ENCODE measurements around the gene ACO1. TPM values are rescaled to one million over a fixed set of nuclear protein-coding genes. Genes with fewer than 3 reads are reported as not detected.

ACO1 gene
- polyA plus RNA-seq, 10 donors, result 21.2 to 28.9 (median 26.0) TPM

DNA sequence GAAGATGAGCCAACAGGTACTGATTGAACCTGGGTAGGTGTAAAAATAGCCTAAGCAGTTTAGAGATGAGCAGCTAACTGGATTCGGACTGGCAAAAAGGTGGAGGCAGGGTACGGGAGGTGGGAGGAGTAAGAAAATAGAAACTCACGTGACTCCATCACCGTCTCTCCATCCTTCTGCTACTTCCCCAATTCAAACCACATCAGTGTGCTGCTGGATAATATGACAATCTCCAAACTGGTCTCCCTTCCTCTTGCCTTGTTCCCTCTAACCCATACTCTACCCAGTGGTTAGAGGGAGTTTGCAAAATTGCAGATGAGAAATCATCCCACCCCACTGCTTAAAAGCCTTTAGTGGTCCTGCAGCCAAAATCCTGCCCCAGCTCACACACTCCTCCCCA is 98.9 kb downstream of the ACO1 start:
- DNase-seq, result no peak

DNA sequence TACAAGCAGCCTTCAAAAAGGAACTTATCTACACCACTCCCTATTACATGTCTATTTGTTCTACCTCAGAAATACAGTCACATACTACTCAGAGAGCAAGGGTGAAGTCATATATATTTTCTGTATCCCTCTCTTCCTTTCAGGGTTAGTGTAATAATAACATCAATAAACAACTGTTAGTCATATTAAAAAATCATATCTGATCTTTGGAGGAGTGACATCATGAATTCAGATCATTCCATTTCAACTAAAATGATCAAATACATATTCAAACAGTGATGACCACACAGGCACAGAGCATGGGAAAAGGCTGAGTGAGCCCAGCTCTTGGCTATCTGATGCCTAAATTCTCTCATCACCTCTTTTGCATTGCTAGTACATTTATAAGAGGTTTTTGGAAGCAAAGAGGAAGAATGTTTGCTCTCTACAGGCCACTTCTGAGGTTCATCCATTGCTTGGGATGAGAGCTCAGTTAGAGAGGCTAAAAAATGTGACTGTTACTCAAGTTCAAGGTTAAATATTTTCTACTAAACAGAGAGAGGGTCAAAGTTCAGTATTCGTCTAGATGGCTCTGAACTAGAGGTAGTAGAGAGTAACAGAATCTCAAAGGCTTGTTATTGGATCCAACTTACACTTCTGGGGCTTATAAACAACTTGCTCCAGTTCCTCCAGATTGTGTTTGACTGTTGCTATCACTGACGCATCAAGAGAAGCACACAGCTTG is 102.6 kb downstream of the ACO1 start:
- DNase-seq, result no peak

DNA sequence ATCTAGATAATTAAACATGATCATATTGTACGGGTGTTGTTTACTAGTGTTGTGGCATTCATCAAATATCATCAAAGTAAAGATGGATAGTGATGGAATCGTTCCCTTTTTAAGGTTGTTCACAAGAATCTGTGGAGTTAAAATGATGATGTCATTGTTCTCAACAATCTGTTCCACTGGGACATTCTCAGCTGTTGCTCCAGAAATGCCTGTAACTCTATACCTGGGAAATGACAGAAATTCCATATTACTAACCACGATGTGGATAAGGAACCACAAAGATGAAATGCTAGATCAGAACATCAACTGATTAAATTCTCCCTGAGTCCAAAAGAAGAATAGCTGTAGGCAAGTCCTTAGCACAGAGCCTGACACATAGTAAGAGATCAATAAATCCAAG is 103.5 kb downstream of the ACO1 start:
- peak in 1 of 3 donors; percentile 15 for DNase-seq

DNA sequence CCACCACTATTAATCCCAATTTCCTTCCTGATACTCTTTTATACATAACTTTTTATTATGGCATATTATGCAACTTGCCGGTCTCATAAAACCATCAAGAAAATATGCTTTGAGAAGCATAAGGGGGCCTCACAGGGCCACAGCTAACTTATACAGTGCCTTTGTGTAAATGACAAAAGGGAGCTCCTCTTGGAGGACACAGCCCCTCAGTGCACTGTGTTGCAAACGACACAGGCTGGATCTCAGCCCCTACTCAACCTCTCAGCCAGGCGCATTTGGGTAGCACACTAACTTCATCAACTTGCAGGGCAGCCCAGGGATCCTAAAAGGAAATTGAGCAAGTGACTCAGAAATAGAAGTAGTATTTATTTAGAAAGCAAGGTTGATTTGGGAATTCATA is 106.2 kb downstream of the ACO1 start:
- DNase-seq, result no peak

DNA sequence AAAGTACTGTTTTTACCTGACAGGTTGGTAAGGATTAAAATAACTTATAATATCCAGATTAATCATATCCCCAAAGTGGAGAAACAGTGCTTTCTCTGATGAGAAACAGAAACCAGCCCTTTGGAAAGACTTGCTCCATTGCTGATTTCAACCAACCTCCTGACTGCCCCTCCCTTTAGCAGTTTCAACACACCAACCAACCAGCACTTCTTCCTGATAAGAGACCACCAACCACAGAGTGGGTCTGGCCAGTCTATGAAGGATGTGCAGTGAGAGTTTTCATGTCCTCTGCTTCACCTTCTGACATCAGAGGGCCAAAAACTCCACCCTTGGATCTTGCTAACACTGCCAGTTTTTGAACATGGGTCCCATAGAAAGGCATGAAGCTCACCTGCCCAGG is 113.5 kb downstream of the ACO1 start:
- DNase-seq, result no peak

DNA sequence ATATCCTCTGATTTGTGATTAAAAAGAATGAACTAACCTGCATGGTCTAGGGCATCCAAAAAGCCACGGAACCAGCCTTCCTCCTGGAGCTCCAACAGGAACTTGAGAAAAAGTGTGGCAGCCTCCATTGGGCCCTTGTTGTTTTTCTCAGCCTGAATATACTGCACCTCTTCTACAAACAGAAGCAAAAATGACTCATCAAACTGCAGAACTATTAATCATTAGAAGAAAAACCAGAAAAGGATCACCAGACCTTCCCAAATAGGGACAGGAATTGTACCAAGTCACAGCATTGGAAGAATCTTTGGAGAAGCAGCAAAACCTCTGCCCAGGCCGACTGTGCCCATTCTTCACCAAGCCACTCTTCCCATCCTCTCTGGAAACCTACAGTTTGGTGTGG is 116.3 kb downstream of the ACO1 start:
- no peak for DNase-seq

DNA sequence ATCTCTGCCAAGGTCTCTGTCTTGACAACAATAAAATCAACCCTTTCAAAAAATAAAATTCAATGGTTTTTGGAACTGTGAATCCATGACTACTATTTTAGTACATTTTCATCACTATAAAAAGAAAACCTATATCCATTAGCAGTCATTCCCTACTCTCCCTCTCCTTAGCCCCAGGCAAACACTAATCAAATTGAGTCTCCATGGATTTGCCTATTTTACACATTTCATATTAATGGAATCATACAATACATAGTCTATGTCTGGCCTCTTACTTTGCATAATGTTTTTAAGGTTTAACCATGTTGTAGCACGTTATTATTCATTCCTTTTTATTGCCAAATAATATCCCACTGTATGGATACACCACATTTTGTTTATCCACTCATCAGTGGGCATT is 117.4 kb downstream of the ACO1 start:
- DNase-seq, result no peak

DNA sequence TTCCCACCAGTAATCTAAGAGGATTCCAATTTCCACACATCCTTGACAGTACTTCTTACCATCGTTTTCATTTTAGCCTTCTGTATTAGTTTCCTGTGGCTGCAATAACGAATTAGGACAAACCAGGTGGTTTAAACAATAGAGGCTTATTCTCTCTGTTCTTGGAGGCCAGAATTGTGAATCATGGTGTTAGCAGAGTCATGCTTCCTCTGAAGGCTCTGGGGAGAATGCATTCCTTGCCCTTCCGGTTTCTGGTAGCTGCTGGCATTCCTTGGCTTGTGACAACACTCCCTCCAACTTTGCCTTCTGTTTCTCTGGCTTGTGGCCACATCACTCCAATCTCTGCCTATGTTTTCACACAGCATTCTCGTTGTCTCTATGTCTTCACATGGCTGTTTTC is 118.0 kb downstream of the ACO1 start:
- DNase-seq, result peak in 1 of 3 donors; percentile 6

DNA sequence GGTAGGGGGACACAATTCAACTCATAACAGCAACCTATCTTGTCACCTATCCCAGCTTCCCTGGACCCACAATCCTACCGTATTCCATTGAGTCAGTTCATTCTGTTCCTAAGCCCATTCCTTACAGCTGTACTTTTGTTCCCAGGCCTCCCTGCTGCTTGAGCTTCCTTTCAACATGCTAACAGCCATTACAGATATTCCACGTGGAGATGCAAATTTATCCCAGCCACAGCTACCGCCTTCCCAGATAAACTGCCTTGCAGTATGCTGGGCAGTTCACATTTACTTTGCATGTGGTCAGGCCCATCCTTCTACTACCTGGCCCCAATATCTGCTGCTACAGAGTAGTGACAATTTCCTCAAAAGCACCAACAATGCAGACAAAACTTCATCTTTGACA is 118.6 kb downstream of the ACO1 start:
- DNase-seq, result no peak

Other genes with a start within 250 kb of the ACO1 start
- gene RIGI, start 141.6 kb downstream of the ACO1 start, polyA plus RNA-seq (ENCODE audit: insufficient read length in 10 of 10), result 1 to 10 TPM; 3.7 to 10.0 (median 6.8) TPM
- 10 to 100 TPM in 7 of 10 donors, 1 to 10 TPM in 3; 7.0 to 13.4 (median 11.4) TPM for gene SMIM27, start 167.7 kb downstream of the ACO1 start, polyA plus RNA-seq (ENCODE audit: insufficient read length in 10 of 10)
- 10 to 100 TPM; 15.6 to 21.6 (median 18.7) TPM for gene TOPORS, start 167.9 kb downstream of the ACO1 start, polyA plus RNA-seq (ENCODE audit: insufficient read length in 10 of 10)
- 10 to 100 TPM; 55.5 to 86.2 (median 64.7) TPM for gene NDUFB6, start 188.5 kb downstream of the ACO1 start, polyA plus RNA-seq (ENCODE audit: insufficient read length in 10 of 10)